HG03108 (cell line): ENCODE results near the gene UGT2B11.
"Not testable (repeated sequence)": the region's sequence is repeated elsewhere in the genome, so short reads cannot be mapped to it uniquely, and the experiment has no call there.

Source experiments
- ATAC-seq: cut with Tn5 transposase; IDR thresholded peaks from one replicate; pipeline ENCODE4 v1.9.1; 2021; ENCODE audit warnings: moderate library complexity; ENCODE audit not compliant: unreplicated experiment

Gene UGT2B11

DNA sequence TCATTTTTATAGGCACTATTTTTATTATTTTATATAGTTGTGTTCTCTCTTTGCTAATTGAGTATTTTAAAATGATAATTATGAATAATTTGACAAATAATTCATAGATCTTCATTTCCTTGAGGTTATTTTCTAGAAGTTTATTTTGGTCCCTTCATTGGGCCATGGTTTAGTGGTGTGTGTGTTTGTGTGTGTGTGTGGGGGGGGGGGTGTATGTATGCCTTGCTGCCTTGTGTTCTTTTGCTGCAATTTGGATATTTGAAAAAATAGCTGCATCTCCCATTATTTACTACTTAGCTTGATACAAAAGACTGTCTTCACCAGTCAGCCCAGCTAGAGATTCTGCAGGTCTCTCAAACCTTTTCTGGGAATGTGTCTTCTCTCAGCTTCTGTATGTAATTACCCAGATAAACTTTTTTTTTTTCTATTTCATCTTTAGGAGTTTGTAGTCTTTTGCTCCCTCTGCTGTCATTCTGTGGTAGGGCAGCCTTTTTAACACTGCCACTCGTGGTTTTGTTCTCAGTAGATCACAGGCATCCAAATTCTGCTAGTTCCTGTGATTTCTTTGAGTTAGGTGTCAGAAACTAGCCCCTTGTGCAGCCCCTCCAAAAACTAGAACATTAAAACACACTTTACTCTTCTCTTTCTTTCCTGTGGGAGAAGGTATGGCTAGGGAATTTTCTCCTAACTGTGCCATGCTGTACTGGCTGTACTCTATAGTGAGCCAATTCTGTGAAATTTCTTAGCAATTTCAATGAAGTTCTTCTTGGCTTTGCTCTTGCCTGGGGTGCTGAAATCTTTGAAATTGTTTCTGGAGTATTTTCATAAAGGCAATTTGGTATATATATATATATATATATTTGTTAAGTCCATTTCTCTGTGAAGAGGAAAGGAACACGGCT is 44.1 kb downstream of the UGT2B11 start:
- not testable (repeated sequence) for ATAC-seq

- not testable (repeated sequence) for ATAC-seq
These were observed 45.4 kb downstream of the UGT2B11 start for GRCh38 chr4:69169171-69169570.

DNA sequence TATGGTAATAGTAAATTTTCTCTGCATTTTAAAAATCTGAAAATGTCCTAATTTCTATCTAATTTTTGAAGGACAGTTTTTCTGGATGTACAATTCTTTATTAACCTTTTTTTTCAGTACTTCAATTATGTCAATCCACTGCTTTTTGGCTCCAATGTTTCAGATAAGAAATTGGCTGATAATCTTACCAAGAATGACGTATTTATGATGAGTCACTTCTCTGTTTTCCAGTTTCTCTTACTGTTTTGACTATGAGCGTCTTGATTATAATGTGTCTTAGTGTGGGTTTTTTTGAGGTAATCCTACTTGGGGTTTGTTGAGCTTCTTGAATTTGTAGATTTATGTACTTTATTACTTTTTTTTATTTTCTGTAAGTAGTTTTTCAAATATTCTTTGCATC is 47.2 kb downstream of the UGT2B11 start:
- no peak for ATAC-seq

- not testable (repeated sequence) for ATAC-seq
These were observed 48.2 kb downstream of the UGT2B11 start for GRCh38 chr4:69166376-69166775.

DNA sequence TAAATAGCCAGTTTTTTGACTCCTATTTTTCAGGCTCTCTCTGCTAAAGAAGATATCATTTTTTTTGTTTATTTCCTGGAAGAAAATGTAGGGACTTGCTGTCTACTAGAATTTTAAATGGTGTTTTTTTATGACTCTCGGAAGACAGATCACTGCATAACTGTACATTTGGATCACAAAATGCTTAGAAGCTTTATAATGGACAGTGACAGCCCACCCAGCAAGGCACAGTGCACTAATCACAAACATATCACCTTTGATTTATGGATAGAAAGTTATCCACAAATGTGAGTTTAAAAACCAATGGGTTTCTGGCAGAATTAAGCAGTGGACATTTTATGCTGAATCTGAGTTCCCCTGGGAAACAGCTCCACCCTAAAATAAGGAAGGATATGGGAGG is 48.8 kb downstream of the UGT2B11 start:
- ATAC-seq, result not testable (repeated sequence)

DNA sequence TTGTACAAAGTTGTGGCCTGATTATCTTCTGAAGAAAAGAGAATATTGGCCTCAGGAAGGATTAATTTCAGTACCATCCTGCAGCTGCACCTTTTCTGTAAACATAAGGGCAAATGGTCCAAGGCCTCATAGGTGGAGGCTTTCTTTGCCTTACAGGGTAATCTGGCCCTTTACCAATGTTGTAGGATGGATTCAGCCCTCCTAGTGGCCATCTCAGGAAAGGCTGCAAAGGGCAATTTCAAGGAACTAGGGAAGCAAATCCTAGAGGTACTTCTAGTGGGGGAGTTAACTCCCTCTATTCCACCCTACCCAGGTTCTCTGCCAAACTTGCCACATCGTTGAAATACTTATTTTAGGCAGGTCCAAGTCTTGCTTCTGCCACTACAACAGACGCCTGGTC is 57.6 kb downstream of the UGT2B11 start:
- no peak for ATAC-seq

- no peak for ATAC-seq
These were observed 60.5 kb downstream of the UGT2B11 start for GRCh38 chr4:69154021-69154420.
